ENCODE measurements around the gene UBE2F. TPM values are rescaled to one million over a fixed set of nuclear protein-coding genes. Genes with fewer than 3 reads are reported as not detected.

The UBE2F gene
- total RNA-seq, 4 donors from 2014 or later: 67.3 to 97.3 (median 81.2) TPM

DNA sequence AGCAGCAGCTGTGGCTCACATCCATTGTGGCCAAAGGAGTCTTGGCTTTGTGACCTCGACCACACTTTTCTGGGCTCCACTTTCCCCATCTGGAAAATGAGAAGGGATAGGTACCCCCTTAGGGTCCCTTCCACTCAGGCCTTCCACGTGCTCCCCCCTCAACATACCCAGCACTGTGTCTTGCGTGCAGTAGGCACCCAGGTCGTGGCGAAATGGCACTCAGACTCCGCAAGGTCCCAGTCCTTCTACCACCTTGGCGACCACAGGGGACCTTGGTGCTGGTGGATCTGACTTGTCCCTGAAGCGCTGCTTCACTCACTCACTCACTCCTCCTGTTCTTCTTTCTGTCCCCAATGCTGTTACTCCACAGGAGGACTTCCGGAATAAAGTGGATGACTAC is 74.1 kb downstream of the UBE2F start:
- H3K36me3 ChIP-seq: peaks cover 0 to 71% of the 10 kb centered on the region in 2 donors
- no peak overlapping the region for H3K4me3 ChIP-seq
- no peaks in the 10 kb centered on the region for H3K27me3 ChIP-seq
- ATAC-seq (no peak), DNase-seq (no peak)
- H3K27ac ChIP-seq: no peak overlapping the region
- no peaks in the 10 kb centered on the region for H3K9me3 ChIP-seq
- in situ Hi-C loops (cut with MboI; ENCODE audit: low sequenced_read_pairs in 4 of 4) (no loop called here), intact Hi-C loops (cut with DNase I; ENCODE audit: low total_unique reads) (no loop called here)
- TF ChIP-seq, protein P1, sequence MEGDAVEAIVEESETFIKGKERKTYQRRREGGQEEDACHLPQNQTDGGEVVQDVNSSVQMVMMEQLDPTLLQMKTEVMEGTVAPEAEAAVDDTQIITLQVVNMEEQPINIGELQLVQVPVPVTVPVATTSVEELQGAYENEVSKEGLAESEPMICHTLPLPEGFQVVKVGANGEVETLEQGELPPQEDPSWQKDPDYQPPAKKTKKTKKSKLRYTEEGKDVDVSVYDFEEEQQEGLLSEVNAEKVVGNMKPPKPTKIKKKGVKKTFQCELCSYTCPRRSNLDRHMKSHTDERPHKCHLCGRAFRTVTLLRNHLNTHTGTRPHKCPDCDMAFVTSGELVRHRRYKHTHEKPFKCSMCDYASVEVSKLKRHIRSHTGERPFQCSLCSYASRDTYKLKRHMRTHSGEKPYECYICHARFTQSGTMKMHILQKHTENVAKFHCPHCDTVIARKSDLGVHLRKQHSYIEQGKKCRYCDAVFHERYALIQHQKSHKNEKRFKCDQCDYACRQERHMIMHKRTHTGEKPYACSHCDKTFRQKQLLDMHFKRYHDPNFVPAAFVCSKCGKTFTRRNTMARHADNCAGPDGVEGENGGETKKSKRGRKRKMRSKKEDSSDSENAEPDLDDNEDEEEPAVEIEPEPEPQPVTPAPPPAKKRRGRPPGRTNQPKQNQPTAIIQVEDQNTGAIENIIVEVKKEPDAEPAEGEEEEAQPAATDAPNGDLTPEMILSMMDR (IDR thresholded peaks at IDR 0.05 in 4 of 5, conservative IDR thresholded peaks at IDR 0.05 in 1 of 5): no peak
- TF ChIP-seq POLR2A (IDR thresholded peaks at IDR 0.05): no peak
- H3K4me1 ChIP-seq: no peaks in the 10 kb centered on the region

GRCh38 chr2:238042090-238042489 is 75.3 kb downstream of the UBE2F start:
- in situ Hi-C loops (cut with MboI; ENCODE audit: low sequenced_read_pairs in 4 of 4): no loop called here
- ATAC-seq: no peak
- Histone ChIP-seq H3K9me3 (no peaks in the 10 kb centered on the region), H3K27ac (no peak overlapping the region), H3K27me3 (no peaks in the 10 kb centered on the region), H3K4me1 (no peaks in the 10 kb centered on the region), H3K36me3 (peaks cover 0 to 66% of the 10 kb centered on the region in 2 donors), H3K4me3 (no peak overlapping the region)
- intact Hi-C loops (cut with DNase I; ENCODE audit: low total_unique reads): no loop called here
- no peak for TF ChIP-seq POLR2A (IDR thresholded peaks at IDR 0.05)
- TF ChIP-seq, protein P1 (IDR thresholded peaks at IDR 0.05 in 4 of 5, conservative IDR thresholded peaks at IDR 0.05 in 1 of 5): no peak
- no peak for DNase-seq

DNA sequence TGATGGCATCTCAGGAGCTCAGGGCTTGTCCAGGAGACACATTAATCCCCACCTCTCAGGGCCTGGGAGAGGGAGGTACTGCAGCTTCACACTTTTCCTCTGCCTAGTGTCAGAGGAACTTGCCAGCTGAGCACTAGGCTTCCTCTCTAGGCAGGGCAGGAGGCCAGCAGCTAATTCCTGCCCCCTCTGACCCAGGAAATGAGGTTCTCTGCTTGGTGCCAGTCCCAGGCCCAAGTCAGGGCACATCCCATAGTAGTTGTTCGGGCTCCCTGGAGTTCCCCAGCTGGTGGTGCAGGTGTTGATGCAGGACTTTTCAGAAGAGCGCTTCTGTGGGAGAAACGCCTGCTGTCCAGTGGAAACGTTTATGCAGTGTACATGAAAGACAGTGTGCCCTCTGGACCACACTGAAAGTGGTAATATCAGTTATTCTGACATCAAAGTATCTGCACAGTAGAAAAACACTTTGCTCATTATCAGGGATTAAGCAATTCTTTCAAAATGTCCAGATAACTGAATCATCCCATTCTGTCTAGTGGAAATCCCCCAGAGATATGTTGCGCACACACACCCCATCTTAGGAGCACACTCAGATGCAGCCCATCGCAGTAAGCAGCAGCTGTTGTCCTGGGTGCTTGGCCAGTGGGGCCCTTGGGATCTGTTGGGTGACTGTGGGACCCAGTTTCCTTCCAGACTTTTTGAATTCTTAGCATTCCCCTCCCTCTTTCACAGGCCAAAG is 76.2 kb downstream of the UBE2F start:
- no peak for ATAC-seq

DNA sequence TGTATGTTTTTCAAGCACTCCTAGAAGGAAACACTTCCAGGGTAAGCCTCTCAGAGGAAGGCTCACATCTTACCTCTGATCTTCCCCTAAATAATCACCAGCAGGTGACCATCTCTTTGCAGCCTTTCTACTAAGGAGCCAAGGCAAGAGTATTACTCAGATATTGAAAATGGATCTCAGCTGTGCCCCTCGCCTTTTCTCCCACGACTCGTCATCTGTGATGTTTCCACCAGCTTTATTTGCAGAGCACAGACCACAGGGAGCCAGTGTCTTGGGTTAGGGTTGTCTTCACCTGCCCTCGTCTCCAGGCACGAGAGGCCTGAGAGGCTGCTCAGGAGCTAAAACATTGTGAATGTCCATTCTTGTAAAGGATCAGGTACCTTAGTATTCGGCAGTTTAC is 77.0 kb downstream of the UBE2F start:
- DNase-seq (no peak), ATAC-seq (no peak)
- no peaks in the 10 kb centered on the region for H3K9me3 ChIP-seq
- no peak overlapping the region for H3K27ac ChIP-seq
- H3K27me3 ChIP-seq: no peaks in the 10 kb centered on the region
- peaks cover 0 to 50% of the 10 kb centered on the region in 2 donors for H3K36me3 ChIP-seq
- TF ChIP-seq, protein P1 (IDR thresholded peaks at IDR 0.05 in 4 of 5, conservative IDR thresholded peaks at IDR 0.05 in 1 of 5): no peak
- no peak for TF ChIP-seq POLR2A (IDR thresholded peaks at IDR 0.05)
- no peaks in the 10 kb centered on the region for H3K4me1 ChIP-seq
- H3K4me3 ChIP-seq: no peak overlapping the region
- intact Hi-C loops (cut with DNase I; ENCODE audit: low total_unique reads): no loop called here
- in situ Hi-C loops (cut with MboI; ENCODE audit: low sequenced_read_pairs in 4 of 4): no loop called here

More for the DNA sequence above, 76.2 kb downstream of the UBE2F start:
- H3K4me3 ChIP-seq: no peak overlapping the region
- DNase-seq: no peak
- H3K36me3 ChIP-seq: peaks cover 0 to 57% of the 10 kb centered on the region in 2 donors
- H3K9me3 ChIP-seq: no peaks in the 10 kb centered on the region
- no peak for TF ChIP-seq POLR2A (IDR thresholded peaks at IDR 0.05)
- TF ChIP-seq, protein P1 (IDR thresholded peaks at IDR 0.05 in 4 of 5, conservative IDR thresholded peaks at IDR 0.05 in 1 of 5): no peak
- in situ Hi-C loops (cut with MboI; ENCODE audit: low sequenced_read_pairs in 4 of 4): no loop called here
- no peak overlapping the region for H3K27ac ChIP-seq
- H3K4me1 ChIP-seq: no peaks in the 10 kb centered on the region
- intact Hi-C loops (cut with DNase I; ENCODE audit: low total_unique reads): no loop called here
- H3K27me3 ChIP-seq: no peaks in the 10 kb centered on the region
